ENCODE data around the gene CALR. TPM values are rescaled to one million over a fixed set of nuclear protein-coding genes. Genes with fewer than 3 reads are reported as not detected.
"Not testable (repeated sequence)": the region's sequence is repeated elsewhere in the genome, so short reads cannot be mapped to it uniquely, and the experiment has no call there.

The CALR gene
- total RNA-seq = 1,000 to 10,000 TPM in 1 of 6 donors, 100 to 1,000 TPM in 5; 171 to 1,351 (median 423) TPM

DNA sequence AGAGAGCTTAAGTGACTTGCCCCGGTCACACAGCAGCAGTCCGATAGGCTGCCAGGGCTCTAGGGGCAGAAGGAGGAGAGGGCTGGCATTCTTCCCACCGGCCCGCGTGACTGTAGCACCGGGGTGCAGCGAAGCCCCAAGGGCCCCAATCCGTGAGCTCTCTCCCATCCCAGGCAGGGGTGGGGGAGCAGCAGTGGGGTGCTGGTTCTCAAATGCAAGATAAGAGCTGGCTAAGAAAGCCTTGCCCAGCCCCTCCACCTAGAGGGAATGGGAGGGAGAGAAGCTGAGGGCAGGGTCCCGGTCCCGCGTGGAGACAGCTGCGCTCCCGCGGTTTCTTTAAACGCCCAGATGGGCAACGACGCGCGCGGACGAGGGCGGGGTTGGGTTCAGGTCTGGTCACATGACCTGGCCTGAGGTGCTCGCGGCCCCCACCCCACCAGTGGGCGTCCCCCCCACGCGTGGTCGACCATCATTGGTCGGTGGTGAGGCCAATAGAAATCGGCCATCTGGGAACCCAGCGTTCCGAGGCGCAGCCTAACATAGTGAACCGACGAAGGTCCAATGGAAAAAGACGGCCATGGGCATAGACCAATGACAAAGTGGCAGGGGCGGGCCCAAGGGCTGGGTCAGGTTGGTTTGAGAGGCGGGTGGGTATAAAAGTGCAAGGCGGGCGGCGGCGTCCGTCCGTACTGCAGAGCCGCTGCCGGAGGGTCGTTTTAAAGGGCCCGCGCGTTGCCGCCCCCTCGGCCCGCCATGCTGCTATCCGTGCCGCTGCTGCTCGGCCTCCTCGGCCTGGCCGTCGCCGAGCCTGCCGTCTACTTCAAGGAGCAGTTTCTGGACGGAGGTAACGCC lies at the start of gene CALR:
TSS of gene CALR (plus strand) at position 683 of the 852 bp plus-strand sequence. CDS start at position 754, 71 bp downstream.
- ATAC-seq (ENCODE audit: low FRiP score in 2 of 2) (peak; percentile 96 to 98), DNase-seq (peak; percentile 99 to 100)
- H3K27me3 ChIP-seq = no peaks in the 10 kb centered on the region
- H3K9me3 ChIP-seq = no peaks in the 10 kb centered on the region
- H3K36me3 ChIP-seq = peaks cover 11 to 40% (median 29%) of the 10 kb centered on the region in 4 donors
- TF ChIP-seq POLR2A (IDR thresholded peaks at IDR 0.05) = peak; percentile 99 to 100 (median 100)
- peak in 1 of 4 donors; percentile 20 for TF ChIP-seq EP300 (IDR thresholded peaks at IDR 0.05)
- TF ChIP-seq, protein P1, sequence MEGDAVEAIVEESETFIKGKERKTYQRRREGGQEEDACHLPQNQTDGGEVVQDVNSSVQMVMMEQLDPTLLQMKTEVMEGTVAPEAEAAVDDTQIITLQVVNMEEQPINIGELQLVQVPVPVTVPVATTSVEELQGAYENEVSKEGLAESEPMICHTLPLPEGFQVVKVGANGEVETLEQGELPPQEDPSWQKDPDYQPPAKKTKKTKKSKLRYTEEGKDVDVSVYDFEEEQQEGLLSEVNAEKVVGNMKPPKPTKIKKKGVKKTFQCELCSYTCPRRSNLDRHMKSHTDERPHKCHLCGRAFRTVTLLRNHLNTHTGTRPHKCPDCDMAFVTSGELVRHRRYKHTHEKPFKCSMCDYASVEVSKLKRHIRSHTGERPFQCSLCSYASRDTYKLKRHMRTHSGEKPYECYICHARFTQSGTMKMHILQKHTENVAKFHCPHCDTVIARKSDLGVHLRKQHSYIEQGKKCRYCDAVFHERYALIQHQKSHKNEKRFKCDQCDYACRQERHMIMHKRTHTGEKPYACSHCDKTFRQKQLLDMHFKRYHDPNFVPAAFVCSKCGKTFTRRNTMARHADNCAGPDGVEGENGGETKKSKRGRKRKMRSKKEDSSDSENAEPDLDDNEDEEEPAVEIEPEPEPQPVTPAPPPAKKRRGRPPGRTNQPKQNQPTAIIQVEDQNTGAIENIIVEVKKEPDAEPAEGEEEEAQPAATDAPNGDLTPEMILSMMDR (IDR thresholded peaks at IDR 0.05) = peak in 4 of 6 experiments; percentile 6 to 77 (median 49)
- TF ChIP-seq POLR2AphosphoS5 (IDR thresholded peaks at IDR 0.05) = peak; percentile 96 to 99
- peaks cover 40 to 63% (median 44%) of the 10 kb centered on the region in 4 donors for H3K4me1 ChIP-seq
- peak within 1 kb of the TSS; percentile 68 to 91 (median 79) for H3K4me3 ChIP-seq
- peak within 1 kb of the TSS; percentile 82 to 94 (median 88) for H3K27ac ChIP-seq
- 1% methylated on average over 39 to 43 of the region's 63 CpGs for WGBS, 2 donors

DNA sequence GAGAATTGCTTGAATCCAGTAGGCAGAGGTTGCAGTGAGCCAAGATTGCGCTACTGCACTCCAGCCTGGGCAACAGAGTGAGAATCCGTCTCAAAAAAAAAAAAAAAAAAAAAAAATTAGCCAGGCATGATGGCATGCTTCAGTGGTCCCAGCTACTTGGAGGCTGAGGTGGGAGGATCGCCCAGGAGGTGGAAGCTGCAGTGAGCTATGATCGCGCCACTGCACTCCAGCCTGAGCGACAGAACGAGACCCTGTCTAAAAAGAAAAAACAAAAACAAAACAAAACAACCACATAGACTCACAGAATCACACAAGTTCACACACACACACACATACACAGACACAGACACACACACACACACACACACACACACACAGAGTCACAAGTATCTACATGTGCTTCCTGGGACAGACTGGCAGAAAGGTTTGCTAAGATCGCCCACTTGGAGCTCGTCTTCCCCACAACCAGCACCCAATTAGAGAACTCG lies 48.1 kb upstream of the CALR start:
- WGBS, 2 donors = 27 to 35% methylated on average over 10 of the region's 10 CpGs
- ATAC-seq (ENCODE audit: low FRiP score in 2 of 2); DNase-seq; H3K27me3 ChIP-seq; H3K9me3 ChIP-seq: not testable (repeated sequence)
- Histone ChIP-seq H3K4me3 (peak overlapping the region in 3 of 4 donors; percentile 67 to 93 (median 82)), H3K36me3 (peaks cover 0 to 19% (median 11%) of the 10 kb centered on the region in 4 donors), H3K4me1 (peaks cover 24 to 33% (median 29%) of the 10 kb centered on the region in 4 donors), H3K27ac (peak overlapping the region in 3 of 4 donors; percentile 40 to 82 (median 81))
- peak in 1 of 4 donors; percentile 10 for TF ChIP-seq POLR2A (IDR thresholded peaks at IDR 0.05)

- H3K27me3 ChIP-seq = no peaks in the 10 kb centered on the region
- DNase-seq = peak; percentile 89 to 98
- TF ChIP-seq, protein P1 (IDR thresholded peaks at IDR 0.05) = peak in 1 of 6 experiments; percentile 34
- TF ChIP-seq POLR2AphosphoS5 (IDR thresholded peaks at IDR 0.05) (peak; percentile 54 to 89), EP300 (IDR thresholded peaks at IDR 0.05) (no peak), POLR2A (IDR thresholded peaks at IDR 0.05) (peak in 3 of 4 donors; percentile 16 to 90 (median 69))
- peak within 1 kb of the TSS; percentile 67 to 93 (median 87) for H3K4me3 ChIP-seq
- no peaks in the 10 kb centered on the region for H3K9me3 ChIP-seq
- peaks cover 0 to 24% (median 13%) of the 10 kb centered on the region in 4 donors for H3K36me3 ChIP-seq
- peaks cover 17 to 27% (median 23%) of the 10 kb centered on the region in 4 donors for H3K4me1 ChIP-seq
- ATAC-seq (ENCODE audit: low FRiP score in 2 of 2) = peak; percentile 99
- H3K27ac ChIP-seq = peak within 1 kb of the TSS; percentile 69 to 82 (median 75)
- WGBS, 2 donors = 0 to 1% methylated on average over 34 to 45 of the region's 49 CpGs
Measured at GRCh38 chr19:12890787-12891552, 47.4 kb upstream of the CALR start, which contains the start of gene GCDH. TSS of gene GCDH (plus strand) at chr19:12891160. CDS start at chr19:12891305, 145 bp downstream.

DNA sequence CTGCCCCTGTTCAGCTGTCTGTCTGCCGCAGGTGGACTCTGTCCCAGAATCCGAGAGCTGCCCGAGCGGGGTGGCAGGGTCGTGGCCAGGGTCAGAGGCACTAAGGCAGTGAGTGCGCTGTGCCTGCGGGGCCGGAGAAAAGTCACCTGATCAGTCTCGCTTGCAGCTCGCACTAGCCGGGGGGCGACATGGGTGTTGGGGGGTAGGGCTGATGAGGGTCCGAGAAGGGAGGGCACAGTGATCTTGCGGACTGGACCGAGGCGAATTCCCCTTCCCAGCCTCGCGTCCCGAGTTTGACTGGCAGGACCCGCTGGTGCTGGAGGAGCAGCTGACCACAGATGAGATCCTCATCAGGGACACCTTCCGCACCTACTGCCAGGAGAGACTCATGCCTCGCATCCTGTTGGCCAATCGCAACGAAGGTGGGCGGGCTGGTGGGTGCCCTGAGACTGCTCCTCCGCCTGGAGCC lies 46.8 kb upstream of the CALR start:
- Histone ChIP-seq H3K27me3 (no peaks in the 10 kb centered on the region), H3K4me3 (peak overlapping the region; percentile 67 to 93 (median 87)), H3K9me3 (no peaks in the 10 kb centered on the region), H3K4me1 (peaks cover 15 to 22% (median 20%) of the 10 kb centered on the region in 4 donors), H3K27ac (peak overlapping the region; percentile 69 to 82 (median 75)), H3K36me3 (peaks cover 0 to 30% (median 19%) of the 10 kb centered on the region in 4 donors)
- no peak for DNase-seq
- no peak for ATAC-seq (ENCODE audit: low FRiP score in 2 of 2)
- 0 to 14% methylated on average over 2 to 26 of the region's 26 CpGs for WGBS, 2 donors
- no peak for TF ChIP-seq POLR2A (IDR thresholded peaks at IDR 0.05)
- TF ChIP-seq, protein P1 (IDR thresholded peaks at IDR 0.05) = no peak
- TF ChIP-seq EP300 (IDR thresholded peaks at IDR 0.05) = no peak
- no peak for TF ChIP-seq POLR2AphosphoS5 (IDR thresholded peaks at IDR 0.05)

All from upper lobe of left lung (tissue), 6 donors.